GM18867 (cell line): ENCODE measurements around the gene GIPC1.
"Not testable (repeated sequence)": the region's sequence is repeated elsewhere in the genome, so short reads cannot be mapped to it uniquely, and the experiment has no call there.

Experiments used
- ATAC-seq: cut with Tn5 transposase; IDR thresholded peaks from one replicate; pipeline ENCODE4 v1.9.1; 2021; ENCODE audit warnings: mild to moderate bottlenecking, moderate library complexity; ENCODE audit not compliant: unreplicated experiment

The GIPC1 gene

GRCh38 chr19:14472202-14472938 is 23.6 kb downstream of the GIPC1 start:
- no peak for ATAC-seq

- ATAC-seq = no peak
Measured at GRCh38 chr19:14471436-14472187, 24.3 kb downstream of the GIPC1 start.

GRCh38 chr19:14470031-14470876 is 25.7 kb downstream of the GIPC1 start:
- no peak for ATAC-seq

DNA sequence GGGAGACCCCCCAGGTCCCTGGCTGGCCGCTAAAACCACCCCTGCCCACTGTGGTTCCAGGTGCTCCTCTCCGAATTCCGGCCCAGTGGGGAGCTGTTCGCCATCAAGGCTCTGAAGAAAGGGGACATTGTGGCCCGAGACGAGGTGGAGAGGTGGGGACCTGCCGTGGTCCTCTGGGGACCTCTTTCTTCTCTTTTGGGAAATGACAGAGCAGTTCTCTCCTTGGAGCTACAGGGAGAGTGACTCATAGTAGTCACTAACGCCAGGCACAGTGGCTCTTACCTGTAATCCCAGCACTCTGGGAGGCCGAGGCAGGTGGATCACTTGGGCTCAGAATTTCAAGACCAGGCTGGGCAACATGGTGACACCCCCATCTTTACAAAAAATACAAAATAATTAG is 28.1 kb downstream of the GIPC1 start:
- ATAC-seq = no peak

DNA sequence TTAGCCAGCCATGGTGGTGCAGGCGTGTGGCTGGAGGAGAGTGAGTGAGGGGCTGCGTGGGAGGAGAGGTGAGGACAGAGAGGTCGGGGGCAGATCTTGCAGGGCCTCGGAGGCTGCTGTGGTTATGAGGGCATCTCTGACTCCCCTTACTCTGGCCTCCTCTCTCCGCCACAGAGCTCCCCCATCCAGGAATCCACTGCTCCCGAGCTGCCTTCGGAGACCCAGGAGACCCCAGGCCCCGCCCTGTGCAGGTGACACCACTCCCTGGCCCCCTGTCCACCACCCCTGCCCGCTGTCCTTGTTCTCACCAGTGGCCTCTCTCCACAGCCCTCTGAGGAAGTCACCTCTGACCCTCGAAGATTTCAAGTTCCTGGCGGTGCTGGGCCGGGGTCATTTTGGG is 28.5 kb downstream of the GIPC1 start:
- ATAC-seq = no peak

- ATAC-seq = no peak
Measured at GRCh38 chr19:14463747-14464146, 32.2 kb downstream of the GIPC1 start.

DNA sequence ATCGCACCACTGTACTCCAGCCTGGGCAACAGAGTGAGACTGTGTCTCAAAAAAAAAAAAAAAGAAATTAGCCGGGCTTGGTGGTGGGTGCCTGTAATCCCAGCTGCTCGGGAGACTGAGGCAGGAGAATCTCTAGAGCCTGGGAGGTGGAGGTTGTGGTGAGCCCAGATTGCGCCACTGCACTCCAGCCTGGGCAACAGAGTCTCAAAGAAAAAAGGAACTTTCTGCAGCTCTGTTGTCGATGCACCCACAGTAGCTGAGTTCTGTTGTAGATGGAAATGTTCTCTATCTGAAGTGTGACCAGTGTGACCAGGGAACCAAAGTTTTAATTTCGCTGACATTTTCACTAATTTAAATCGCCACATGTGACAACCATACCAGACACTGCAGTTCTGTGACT is 33.5 kb downstream of the GIPC1 start:
- not testable (repeated sequence) for ATAC-seq

GRCh38 chr19:14460935-14461334 is 35.0 kb downstream of the GIPC1 start:
- ATAC-seq = no peak

DNA sequence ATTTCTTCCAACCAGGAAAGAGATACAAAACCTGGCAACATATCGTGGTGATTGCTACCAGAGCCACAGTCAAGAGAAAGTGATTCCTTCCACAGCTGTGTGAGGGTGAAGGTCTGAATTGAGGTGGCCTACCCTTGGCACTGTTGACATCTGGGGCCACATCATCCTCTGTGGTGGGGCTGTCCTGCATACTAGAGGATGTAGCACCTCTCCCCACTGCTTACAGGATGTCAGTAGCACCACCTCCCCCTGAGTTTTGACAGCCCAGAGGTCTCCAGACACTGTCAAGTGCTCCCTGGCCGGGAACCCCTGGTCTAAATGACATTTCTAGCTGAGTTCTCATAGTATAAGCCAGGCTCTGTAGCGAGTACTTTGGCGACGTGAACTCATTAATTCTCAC is 36.2 kb downstream of the GIPC1 start:
- ATAC-seq = no peak

GRCh38 chr19:14452303-14452702 is 43.6 kb downstream of the GIPC1 start:
- ATAC-seq = not testable (repeated sequence)

- ATAC-seq = no peak
Measured at GRCh38 chr19:14450876-14451275, 45.1 kb downstream of the GIPC1 start.

- ATAC-seq = no peak
Measured at GRCh38 chr19:14450168-14450874, 45.6 kb downstream of the GIPC1 start.

GRCh38 chr19:14449321-14449720 is 46.6 kb downstream of the GIPC1 start:
- no peak for ATAC-seq

- ATAC-seq = no peak
Measured at GRCh38 chr19:14446336-14447036, 49.4 kb downstream of the GIPC1 start.

DNA sequence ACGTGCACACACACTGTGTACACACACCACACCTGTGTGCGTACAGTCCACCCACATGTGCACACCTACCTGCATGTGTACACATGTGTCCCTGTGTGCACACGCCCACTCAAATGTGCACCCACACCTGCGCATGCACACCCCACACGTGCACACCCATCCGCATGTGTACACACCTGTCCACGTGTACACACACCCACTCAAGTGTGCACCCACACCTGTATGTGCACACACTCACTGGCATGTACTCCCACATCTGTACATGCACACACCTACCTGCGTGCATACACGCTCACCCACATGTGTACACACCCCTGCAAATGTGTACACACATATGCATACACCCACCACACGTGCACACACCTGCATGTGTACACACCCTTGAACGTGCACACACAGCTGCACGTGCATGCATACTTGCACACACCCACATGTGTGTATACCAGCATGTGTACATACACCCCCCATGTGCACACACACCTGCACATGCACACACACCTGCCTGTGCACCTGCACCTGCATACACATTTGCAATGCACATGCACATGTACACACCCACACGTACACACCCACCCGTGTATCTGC is 52.2 kb downstream of the GIPC1 start:
- no peak for ATAC-seq

DNA sequence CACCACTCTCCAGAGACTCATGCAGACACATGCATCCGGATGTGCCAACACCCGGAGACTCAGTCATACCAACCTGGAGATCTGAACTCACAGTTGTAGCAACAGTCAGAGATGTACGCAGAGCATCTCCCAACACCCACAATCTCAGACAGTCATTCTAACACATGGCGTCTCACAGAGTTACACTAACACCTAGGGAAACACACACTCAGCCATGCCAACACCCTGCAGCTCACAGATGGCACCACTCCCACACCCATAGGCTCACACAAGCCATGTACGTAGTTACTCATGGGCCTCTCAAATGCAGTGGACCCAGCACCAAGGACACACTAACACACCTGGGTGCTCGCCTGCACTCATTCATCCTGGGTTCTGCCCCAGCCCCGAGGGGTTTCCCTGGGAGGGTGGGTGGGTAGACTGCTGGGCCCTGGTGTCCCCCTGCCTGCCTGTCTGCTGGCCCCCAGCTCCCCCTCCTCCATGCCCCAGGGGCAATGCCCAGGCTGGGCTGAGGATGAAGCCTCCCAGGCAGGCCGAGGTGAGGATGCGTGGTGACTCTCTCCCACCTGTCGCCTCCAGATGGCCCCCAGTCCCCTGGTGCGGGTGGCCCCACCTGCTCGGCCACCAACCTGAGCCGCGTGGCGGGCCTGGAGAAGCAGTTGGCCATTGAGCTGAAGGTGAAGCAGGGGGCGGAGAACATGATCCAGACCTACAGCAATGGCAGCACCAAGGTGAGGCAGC is 52.9 kb downstream of the GIPC1 start:
- ATAC-seq = no peak

DNA sequence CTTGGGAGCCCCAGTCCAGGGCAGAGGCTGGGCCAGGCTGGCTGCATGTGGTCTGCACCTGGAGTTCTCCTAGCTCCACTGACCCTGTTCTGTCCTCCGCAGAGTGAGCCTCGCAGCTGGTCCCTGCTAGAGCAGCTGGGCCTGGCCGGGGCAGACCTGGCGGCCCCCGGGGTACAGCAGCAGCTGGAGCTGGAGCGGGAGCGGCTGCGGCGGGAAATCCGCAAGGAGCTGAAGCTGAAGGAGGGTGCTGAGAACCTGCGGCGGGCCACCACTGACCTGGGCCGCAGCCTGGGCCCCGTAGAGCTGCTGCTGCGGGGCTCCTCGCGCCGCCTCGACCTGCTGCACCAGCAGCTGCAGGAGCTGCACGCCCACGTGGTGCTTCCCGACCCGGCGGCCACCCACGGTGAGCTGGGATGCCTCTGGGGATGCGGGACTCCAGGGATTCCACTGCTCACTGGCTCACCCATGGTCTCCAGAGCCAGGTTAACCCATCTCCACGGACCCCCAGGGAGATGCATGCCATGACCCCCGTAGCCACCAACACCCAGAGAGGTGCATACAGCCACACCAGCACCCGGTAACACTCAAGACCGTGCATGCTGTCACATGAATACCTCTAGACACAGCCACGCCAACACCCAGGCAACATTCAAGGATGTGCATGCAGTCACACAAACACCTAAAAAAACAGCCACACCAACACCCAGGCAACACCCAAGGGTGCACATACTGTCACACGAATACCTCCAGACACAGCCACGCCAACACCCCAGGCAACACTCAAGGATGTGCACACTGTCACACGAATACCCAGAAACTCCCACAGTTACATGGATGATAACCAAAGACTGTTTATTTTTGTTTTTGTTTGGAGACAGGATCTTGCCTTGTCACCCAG is 54.6 kb downstream of the GIPC1 start:
- no peak for ATAC-seq

DNA sequence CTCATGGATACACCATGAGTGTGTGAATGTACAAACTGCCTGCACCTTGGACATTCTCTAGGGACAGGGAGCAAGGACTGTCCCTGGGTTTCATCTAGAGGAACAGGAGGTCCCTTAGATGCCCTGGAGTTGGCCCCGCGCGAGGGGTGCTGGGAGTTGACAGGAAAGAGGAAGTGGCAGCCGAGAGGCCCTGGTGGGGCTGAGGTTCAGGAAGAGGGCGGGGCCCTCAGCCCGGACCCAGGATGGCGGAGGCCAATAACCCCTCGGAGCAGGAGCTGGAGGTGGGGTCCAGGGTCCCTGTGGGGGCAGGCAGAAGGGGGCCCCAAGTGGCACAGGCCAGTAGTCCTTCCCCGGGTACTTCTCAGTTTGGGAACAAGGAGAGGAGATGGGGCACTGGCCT is 55.9 kb downstream of the GIPC1 start:
- ATAC-seq = peak; percentile 80
